HEK293 (cell line): Measurements from ENCODE around the gene RGS14.
"Not testable (repeated sequence)": the region's sequence is repeated elsewhere in the genome, so short reads cannot be mapped to it uniquely, and the experiment has no call there.

Source experiments
- CTCF ChIA-PET: fragments of 350-600 bp; formaldehyde crosslinking; extraction: SDS; loops from one replicate; lab custom pipeline; 2021; ENCODE audit warnings: antibody characterized with exemption; lab: Yijun Ruan, JAX
- POLR2A ChIA-PET: fragments of 300-600 bp; formaldehyde crosslinking; extraction: SDS; loops from one replicate; lab custom pipeline; 2020; ENCODE audit warnings: antibody characterized with exemption, inconsistent platforms; lab: Yijun Ruan, JAX
- H3K27ac ChIP-seq: fragments of 200-500 bp; sonication (Bioruptor generic); 2 replicates; pipeline ENCODE4 v1.5.1; 2014; ENCODE audit warnings: low read depth, low read length, control low read depth, inconsistent platforms; ENCODE audit errors: extremely low read depth
- H3K36me3 ChIP-seq, 2 experiments: fragments of 200-500 bp in 1 of 2; sonication (Bioruptor generic) in 1 of 2; 1 replicate in 1 of 2; 2 replicates in 1 of 2; pipeline ENCODE4 v1.5.1; 2014 to 2017; ENCODE audit warnings: inconsistent platforms in 2 of 2, low read length in 2 of 2; ENCODE audit not compliant: control insufficient read depth in 2 of 2, insufficient read depth in 1 of 2
- H3K4me1 ChIP-seq: fragments of 200-500 bp; sonication (Bioruptor generic); 2 replicates; pipeline ENCODE4 v1.5.1; 2014; ENCODE audit warnings: mild to moderate bottlenecking, low read length, inconsistent platforms; ENCODE audit not compliant: control insufficient read depth, insufficient read depth
- H3K4me3 ChIP-seq: 2 replicates; pipeline ENCODE4 v1.5.1; 2011; ENCODE audit warnings: low read depth, mild to moderate bottlenecking, control low read depth, low read length, moderate library complexity
- H3K9me3 ChIP-seq: fragments of 200-500 bp; sonication (Bioruptor generic); 2 replicates; pipeline ENCODE4 v1.5.1; 2014; ENCODE audit warnings: low read depth, low read length, inconsistent platforms; ENCODE audit not compliant: control insufficient read depth, insufficient read depth
- KLF1 ChIP-seq: fragments of 450-650 bp; formaldehyde crosslinking; IDR thresholded peaks from 2 replicates; pipeline ENCODE4 v1.5.1; 2016; ENCODE audit warnings: missing biosample characterization, missing genetic modification characterization
- PBX3 ChIP-seq: sonication (generic); formaldehyde crosslinking; IDR thresholded peaks from 2 replicates; pipeline ENCODE4 v1.8.1; 2022; ENCODE audit warnings: mild to moderate bottlenecking, moderate library complexity, missing genetic modification reagents
- ZBTB11 ChIP-seq: fragments of 450-650 bp; formaldehyde crosslinking; conservative IDR thresholded peaks from 2 replicates; pipeline ENCODE4 v1.5.1; 2016; ENCODE audit warnings: low read depth, missing biosample characterization, missing genetic modification characterization
- ZBTB26 ChIP-seq: fragments of 450-650 bp; formaldehyde crosslinking; optimal IDR thresholded peaks from 2 replicates; pipeline ENCODE3; 2016; ENCODE audit warnings: missing biosample characterization, mild to moderate bottlenecking, missing genetic modification characterization
- ZBTB48 ChIP-seq: fragments of 450-650 bp; formaldehyde crosslinking; IDR thresholded peaks from 2 replicates; pipeline ENCODE4 v1.5.1; 2016; ENCODE audit warnings: missing biosample characterization, missing genetic modification characterization
- ZBTB8A ChIP-seq: fragments of 450-650 bp; formaldehyde crosslinking; IDR thresholded peaks from 2 replicates; pipeline ENCODE4 v1.5.1; 2016; ENCODE audit warnings: missing biosample characterization, missing genetic modification characterization
- ZFP3 ChIP-seq: fragments of 450-650 bp; formaldehyde crosslinking; IDR thresholded peaks from 2 replicates; pipeline ENCODE4 v1.5.1; 2016; ENCODE audit warnings: low read depth, missing biosample characterization, missing genetic modification characterization
- ZNF10 ChIP-seq: fragments of 450-650 bp; formaldehyde crosslinking; IDR thresholded peaks from 2 replicates; pipeline ENCODE4 v1.5.1; 2017; ENCODE audit warnings: missing biosample characterization, missing genetic modification characterization
- ZNF155 ChIP-seq: fragments of 450-650 bp; formaldehyde crosslinking; IDR thresholded peaks from 2 replicates; pipeline ENCODE4 v1.5.1; 2016; ENCODE audit warnings: missing biosample characterization, missing genetic modification characterization
- ZNF169 ChIP-seq: fragments of 450-650 bp; formaldehyde crosslinking; IDR thresholded peaks from 2 replicates; pipeline ENCODE4 v1.5.1; 2016; ENCODE audit warnings: missing biosample characterization, missing genetic modification characterization
- ZNF223 ChIP-seq: fragments of 450-650 bp; formaldehyde crosslinking; IDR thresholded peaks from 2 replicates; pipeline ENCODE4 v1.5.1; 2016; ENCODE audit warnings: missing biosample characterization, missing genetic modification characterization
- ZNF350 ChIP-seq: fragments of 450-650 bp; formaldehyde crosslinking; IDR thresholded peaks from 2 replicates; pipeline ENCODE4 v1.5.0; 2017; ENCODE audit warnings: missing biosample characterization, mild to moderate bottlenecking, missing genetic modification characterization
- ZNF501 ChIP-seq: fragments of 450-650 bp; formaldehyde crosslinking; IDR thresholded peaks from 2 replicates; pipeline ENCODE4 v1.5.1; 2016; ENCODE audit warnings: missing biosample characterization, missing genetic modification characterization
- ZNF548 ChIP-seq: fragments of 450-650 bp; formaldehyde crosslinking; IDR thresholded peaks from 2 replicates; pipeline ENCODE4 v1.5.1; 2016; ENCODE audit warnings: missing biosample characterization, missing genetic modification characterization
- ZNF624 ChIP-seq: fragments of 450-650 bp; formaldehyde crosslinking; IDR thresholded peaks from 2 replicates; pipeline ENCODE4 v1.5.1; 2017; ENCODE audit warnings: missing biosample characterization, missing genetic modification characterization
- TF ChIP-seq, protein P1 (sequence below): fragments of 450-650 bp; formaldehyde crosslinking; conservative IDR thresholded peaks from 2 replicates; pipeline ENCODE4 v1.5.1; 2016; ENCODE audit warnings: low read depth, missing biosample characterization, missing genetic modification characterization
- TF ChIP-seq, protein P2 (sequence below): fragments of 450-650 bp; formaldehyde crosslinking; IDR thresholded peaks from 2 replicates; pipeline ENCODE4 v1.5.1; 2016; ENCODE audit warnings: missing biosample characterization, missing genetic modification characterization
- TF ChIP-seq, protein P3 (sequence below): fragments of 450-650 bp; formaldehyde crosslinking; IDR thresholded peaks from 2 replicates; pipeline ENCODE4 v1.5.1; 2016; ENCODE audit warnings: missing biosample characterization, missing genetic modification characterization

Gene RGS14

DNA sequence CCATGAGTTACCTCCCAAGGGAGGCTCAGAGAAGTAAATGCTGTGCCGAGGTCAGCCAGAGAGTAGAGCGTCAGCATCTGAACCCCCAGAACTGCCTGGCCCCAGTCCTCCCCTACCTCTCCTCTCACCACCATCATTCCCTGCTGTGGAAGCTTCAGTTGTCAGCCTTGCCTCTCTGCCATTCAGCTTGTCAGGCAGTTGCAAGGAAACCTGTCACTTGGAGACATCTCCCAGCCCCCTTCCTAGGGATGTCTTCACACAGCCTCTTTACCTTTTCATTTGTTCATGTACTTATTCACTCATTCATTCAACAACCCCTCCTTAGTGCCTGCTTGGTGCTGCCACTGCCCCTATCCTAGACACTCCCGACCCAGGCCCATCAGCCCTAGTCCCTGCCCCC, 2.1 kb downstream of the RGS14 start (continued):
- TF ChIP-seq, protein P1, sequence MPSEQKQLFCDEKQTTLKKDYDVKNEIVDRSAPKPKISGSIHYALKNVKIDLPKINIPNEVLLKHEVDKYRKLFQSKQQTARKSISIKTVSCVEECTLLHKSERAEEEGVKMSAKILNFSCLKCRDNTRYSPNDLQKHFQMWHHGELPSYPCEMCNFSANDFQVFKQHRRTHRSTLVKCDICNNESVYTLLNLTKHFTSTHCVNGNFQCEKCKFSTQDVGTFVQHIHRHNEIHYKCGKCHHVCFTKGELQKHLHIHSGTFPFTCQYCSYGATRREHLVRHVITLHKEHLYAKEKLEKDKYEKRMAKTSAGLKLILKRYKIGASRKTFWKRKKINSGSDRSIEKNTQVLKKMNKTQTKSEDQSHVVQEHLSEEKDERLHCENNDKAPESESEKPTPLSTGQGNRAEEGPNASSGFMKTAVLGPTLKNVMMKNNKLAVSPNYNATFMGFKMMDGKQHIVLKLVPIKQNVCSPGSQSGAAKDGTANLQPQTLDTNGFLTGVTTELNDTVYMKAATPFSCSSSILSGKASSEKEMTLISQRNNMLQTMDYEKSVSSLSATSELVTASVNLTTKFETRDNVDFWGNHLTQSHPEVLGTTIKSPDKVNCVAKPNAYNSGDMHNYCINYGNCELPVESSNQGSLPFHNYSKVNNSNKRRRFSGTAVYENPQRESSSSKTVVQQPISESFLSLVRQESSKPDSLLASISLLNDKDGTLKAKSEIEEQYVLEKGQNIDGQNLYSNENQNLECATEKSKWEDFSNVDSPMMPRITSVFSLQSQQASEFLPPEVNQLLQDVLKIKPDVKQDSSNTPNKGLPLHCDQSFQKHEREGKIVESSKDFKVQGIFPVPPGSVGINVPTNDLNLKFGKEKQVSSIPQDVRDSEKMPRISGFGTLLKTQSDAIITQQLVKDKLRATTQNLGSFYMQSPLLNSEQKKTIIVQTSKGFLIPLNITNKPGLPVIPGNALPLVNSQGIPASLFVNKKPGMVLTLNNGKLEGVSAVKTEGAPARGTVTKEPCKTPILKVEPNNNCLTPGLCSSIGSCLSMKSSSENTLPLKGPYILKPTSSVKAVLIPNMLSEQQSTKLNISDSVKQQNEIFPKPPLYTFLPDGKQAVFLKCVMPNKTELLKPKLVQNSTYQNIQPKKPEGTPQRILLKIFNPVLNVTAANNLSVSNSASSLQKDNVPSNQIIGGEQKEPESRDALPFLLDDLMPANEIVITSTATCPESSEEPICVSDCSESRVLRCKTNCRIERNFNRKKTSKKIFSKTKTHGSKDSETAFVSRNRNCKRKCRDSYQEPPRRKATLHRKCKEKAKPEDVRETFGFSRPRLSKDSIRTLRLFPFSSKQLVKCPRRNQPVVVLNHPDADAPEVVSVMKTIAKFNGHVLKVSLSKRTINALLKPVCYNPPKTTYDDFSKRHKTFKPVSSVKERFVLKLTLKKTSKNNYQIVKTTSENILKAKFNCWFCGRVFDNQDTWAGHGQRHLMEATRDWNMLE (tag by site-specific recombination): no peak
- TF ChIP-seq ZNF223 (tag by site-specific recombination) (no peak), ZBTB26 (tag by site-specific recombination) (no peak), ZBTB8A (tag by site-specific recombination) (no peak), KLF1 (tag by site-specific recombination) (no peak)
- TF ChIP-seq, protein P2, sequence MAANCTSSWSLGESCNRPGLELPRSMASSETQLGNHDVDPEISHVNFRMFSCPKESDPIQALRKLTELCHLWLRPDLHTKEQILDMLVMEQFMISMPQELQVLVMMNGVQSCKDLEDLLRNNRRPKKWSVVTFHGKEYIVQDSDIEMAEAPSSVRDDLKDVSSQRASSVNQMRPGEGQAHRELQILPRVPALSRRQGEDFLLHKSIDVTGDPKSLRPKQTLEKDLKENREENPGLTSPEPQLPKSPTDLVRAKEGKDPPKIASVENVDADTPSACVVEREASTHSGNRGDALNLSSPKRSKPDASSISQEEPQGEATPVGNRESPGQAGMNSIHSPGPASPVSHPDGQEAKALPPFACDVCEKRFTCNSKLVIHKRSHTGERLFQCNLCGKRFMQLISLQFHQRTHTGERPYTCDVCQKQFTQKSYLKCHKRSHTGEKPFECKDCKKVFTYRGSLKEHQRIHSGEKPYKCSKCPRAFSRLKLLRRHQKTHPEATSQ (tag by site-specific recombination): no peak

- ChIA-PET POLR2A (interaction anchor here (1.0 to 1.8 kb wide), 4 partner anchors 9 to 66 kb away, joined by 3 to 11 read pairs (median 4); partner anchors contain the start of genes GRK6 and LMAN2), CTCF (interaction anchor here (0.6 to 1.0 kb wide), 2 partner anchors 10 to 68 kb away, joined by 5 read pairs; no protein-coding TSS in a partner anchor)
- TF ChIP-seq ZBTB48: peak; percentile 62
- H3K4me3 ChIP-seq, H3K36me3 ChIP-seq, H3K27ac ChIP-seq, H3K9me3 ChIP-seq, H3K4me1 ChIP-seq: not testable (repeated sequence)
These were observed 3.0 kb downstream of the RGS14 start for GRCh38 chr5:177360740-177361139.

DNA sequence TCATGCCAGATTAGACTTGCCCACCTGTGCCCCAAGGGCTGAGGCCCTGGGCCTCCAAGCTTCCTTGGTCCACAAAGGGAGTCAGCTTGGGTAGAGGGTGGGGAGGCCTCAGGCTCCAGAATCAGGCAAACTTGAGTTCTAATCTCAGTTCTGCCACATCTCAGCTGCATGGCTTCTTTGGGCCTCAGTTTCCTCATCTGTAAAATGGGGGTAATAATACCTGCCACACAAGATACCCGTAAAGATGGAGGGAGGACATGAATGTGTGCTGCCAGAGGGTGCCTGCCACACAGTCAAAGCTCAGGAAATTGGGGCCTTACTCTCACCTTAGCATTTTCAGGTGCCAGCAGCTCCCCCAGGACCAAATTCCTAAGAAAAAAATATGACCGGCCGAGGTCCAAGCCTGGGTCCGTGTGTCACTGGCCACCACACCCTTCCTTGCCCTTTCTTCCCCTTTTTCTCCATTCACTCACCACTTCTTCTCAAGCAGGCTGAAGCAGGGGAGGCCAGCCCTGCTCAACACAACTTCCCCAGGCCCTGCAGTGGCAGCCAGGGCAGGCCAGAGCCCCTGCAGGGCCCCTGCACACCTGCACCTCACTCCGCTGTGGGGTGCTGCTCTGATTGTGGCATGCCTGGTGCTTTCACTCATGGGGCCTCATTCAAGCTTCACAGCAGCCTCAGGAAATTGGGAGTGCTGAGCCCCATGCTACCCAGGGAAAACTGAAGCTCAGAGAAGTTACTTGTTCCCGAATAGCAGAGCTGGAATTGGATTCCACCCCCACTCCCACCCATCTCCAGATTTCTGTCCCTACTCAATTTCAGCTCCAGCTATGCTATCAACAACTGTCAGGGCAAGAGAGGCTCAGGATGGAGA, 3.9 kb downstream of the RGS14 start:
- 0 out of 2 replicates have a peak, but pooled peaks cover 2% of the 10 kb centered on the region for H3K4me1 ChIP-seq
- no peak overlapping the region for H3K27ac ChIP-seq
- POLR2A ChIA-PET: interaction anchor here (1.0 to 1.8 kb wide), 3 partner anchors 9 to 65 kb away, joined by 3 to 5 read pairs (median 3); partner anchors contain the start of gene GRK6
- no peaks in the 10 kb centered on the region for H3K9me3 ChIP-seq
- no peaks in the 10 kb centered on the region for H3K36me3 ChIP-seq
- CTCF ChIA-PET: interaction anchor here (1.0 to 1.8 kb wide), 3 partner anchors 9 to 15 kb away, joined by 3 to 6 read pairs (median 5); no protein-coding TSS in a partner anchor
- H3K4me3 ChIP-seq: no peak overlapping the region
- no peak for TF ChIP-seq ZNF501 (tag by site-specific recombination)
- TF ChIP-seq ZNF548 (tag by site-specific recombination): no peak
- no peak for TF ChIP-seq ZNF10 (tag by site-specific recombination)
- TF ChIP-seq, protein P3, sequence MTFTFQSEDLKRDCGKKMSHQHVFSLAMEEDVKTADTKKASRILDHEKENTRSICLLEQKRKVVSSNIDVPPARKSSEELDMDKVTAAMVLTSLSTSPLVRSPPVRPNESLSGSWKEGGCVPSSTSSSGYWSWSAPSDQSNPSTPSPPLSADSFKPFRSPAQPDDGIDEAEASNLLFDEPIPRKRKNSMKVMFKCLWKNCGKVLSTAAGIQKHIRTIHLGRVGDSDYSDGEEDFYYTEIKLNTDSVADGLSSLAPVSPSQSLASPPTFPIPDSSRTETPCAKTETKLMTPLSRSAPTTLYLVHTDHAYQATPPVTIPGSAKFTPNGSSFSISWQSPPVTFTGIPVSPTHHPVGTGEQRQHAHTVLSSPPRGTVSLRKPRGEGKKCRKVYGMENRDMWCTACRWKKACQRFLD (tag by site-specific recombination): no peak
- no peak for TF ChIP-seq PBX3
- TF ChIP-seq ZNF350 (tag by site-specific recombination): no peak
- TF ChIP-seq ZFP3 (tag by site-specific recombination): no peak
- no peak for TF ChIP-seq ZNF624 (tag by site-specific recombination)
- TF ChIP-seq ZBTB11 (tag by site-specific recombination): no peak
- TF ChIP-seq ZNF155 (tag by site-specific recombination): no peak
- TF ChIP-seq ZNF169 (tag by site-specific recombination): no peak
